Vagina (tissue), 2 donors: Measurements from ENCODE around the gene DHPS.

Experiments
- CTCF ChIP-seq, 3 experiments: fragments of 450-650 bp in 2 of 3; fragments of 200-600 bp in 1 of 3; sonication (generic) in 1 of 3; IDR thresholded peaks; one replicate each; pipeline ENCODE4 v1.5.1; 2017 to 2019; ENCODE audit warnings: antibody characterized with exemption in 3 of 3, mild to moderate bottlenecking in 2 of 3, moderate library complexity in 2 of 3
- POLR2A ChIP-seq, 2 donors: fragments of 450-650 bp; IDR thresholded peaks; one replicate each; pipeline ENCODE4 v1.6.1; 2017; ENCODE audit warnings: antibody characterized with exemption in 2 of 2, mild to moderate bottlenecking in 2 of 2, moderate library complexity in 2 of 2
- POLR2AphosphoS5 ChIP-seq, 2 donors: sonication (generic); formaldehyde crosslinking; IDR thresholded peaks; one replicate each; pipeline ENCODE4 v1.9.0; 2017; ENCODE audit warnings: antibody characterized with exemption in 2 of 2, mild to moderate bottlenecking in 2 of 2, low read depth in 1 of 2; ENCODE audit not compliant: insufficient read depth in 1 of 2

DNA sequence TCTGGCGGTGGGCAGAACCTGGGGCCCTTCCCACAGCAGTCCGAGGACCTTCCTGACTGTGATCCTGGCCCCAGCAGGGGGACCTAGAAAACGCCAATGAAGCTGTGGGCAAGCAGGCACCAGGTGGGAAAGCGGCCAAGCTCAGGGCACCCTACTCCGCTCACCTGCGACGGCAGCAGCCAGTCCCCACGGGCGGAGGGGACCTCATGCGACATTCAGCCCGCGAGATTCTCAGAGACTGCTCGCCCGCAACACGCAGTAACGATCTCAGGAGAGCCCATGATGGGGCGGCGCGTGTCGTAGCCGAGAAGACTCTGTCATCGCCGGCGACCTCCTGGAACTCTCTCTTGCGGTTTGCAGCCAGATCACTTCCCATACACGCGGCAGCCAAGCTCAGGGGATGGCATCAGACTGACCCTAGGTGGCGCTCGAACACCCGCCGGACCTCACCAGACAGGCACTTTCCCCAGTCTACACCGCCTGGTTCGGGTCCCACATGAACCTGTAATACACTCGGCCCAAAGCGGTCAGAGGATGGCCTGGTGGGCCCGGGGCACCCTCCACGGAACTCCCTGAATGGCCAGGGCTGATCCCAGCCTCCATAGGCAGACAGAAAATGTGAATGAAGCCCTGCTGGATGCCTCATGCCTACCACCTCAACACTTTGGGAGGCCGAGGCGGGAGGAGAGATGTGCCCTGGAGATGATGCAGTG is 41.6 kb downstream of the DHPS start:
- TF ChIP-seq CTCF (IDR thresholded peaks at IDR 0.05), result peak; percentile 27 to 45 (median 39)
- no peak for TF ChIP-seq POLR2A (IDR thresholded peaks at IDR 0.05)
- TF ChIP-seq POLR2AphosphoS5 (IDR thresholded peaks at IDR 0.05; ENCODE audit: insufficient read depth in 1 of 2, low read depth in 1 of 2), result peak in 1 of 2 donors; percentile 16
